ENCODE measurements around the gene F12.

Gene F12

DNA sequence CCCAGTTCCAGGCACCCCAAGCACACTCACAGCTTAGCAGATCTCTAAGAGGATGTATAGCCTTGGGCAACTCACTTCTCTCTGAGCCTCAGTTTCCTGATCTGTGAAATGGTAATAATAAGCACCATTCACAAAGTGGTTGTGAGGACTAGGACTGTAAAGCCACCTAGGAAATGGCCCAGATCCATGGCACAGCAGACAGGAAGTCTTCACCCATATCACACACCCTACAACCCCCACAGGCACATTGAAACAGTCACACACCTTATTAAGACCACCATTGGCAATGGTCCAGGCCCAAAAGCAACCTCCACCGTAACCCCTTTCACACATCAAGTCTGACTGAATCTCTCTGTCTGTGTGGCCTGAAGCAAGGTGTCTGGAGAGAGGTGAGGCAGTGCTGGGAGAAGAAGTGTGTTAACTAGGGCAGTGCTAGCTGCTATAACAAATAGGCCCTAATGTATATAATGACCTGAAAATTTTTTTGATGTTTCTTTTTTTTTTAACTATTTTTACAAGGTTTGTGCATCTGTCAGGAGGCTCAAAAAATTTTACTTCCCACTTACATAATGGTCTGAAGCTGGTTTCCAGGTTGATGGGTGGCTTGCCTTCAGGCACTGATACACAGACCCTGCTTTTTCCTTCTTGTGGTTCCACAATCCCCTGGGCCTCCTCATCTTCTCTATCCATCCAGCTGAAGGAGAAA is 54.0 kb downstream of the F12 start:
- DNase-seq (ENCODE audit: low read depth) = no peak

GRCh38 chr5:177354711-177355110 is 54.7 kb downstream of the F12 start:
- no peak for DNase-seq (ENCODE audit: low read depth)

- DNase-seq (ENCODE audit: low read depth) = no peak
Measured at GRCh38 chr5:177354256-177354655, 55.1 kb downstream of the F12 start.

- DNase-seq (ENCODE audit: low read depth) = no peak
Measured at GRCh38 chr5:177353093-177353492, 56.3 kb downstream of the F12 start.
